NCI-H1092 treated with DMSO at 0.1 percent for 48 hours (cell line): Measurements from ENCODE around the gene RMRP.

Source experiments
- DNase-seq: peaks from one replicate; lab custom pipeline; 2025; lab: John Stamatoyannopoulos, UW

RMRP gene

GRCh38 chr9:35657546-35658136, at the start of gene RMRP:
Gene RMRP, minus strand, starts transcription at chr9:35658019.
- peak; percentile 98 for DNase-seq

GRCh38 chr9:35706951-35707350, 49.1 kb upstream of the RMRP start:
- no peak for DNase-seq

GRCh38 chr9:35705836-35706430, 48.1 kb upstream of the RMRP start:
- DNase-seq: no peak

DNA sequence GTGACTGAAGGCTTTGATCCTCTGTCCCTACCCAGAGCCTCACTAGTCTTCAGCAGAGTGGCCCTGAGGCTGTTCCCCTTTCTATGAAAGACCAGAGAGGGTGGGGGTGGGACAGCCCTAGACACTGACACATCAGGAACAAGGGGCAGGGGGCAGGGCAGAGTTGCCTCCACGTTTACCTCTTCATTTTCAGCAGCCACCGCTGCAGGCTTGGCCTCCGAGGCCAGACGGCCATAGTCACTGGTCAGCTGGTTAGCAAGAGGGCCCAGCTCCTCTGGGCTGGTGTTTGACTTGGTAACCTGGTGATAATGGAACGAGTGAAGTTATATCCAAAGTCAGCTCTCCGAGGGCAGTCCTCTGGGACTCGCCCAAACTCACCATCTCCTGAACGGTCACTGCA, 47.6 kb upstream of the RMRP start:
- no peak for DNase-seq

DNA sequence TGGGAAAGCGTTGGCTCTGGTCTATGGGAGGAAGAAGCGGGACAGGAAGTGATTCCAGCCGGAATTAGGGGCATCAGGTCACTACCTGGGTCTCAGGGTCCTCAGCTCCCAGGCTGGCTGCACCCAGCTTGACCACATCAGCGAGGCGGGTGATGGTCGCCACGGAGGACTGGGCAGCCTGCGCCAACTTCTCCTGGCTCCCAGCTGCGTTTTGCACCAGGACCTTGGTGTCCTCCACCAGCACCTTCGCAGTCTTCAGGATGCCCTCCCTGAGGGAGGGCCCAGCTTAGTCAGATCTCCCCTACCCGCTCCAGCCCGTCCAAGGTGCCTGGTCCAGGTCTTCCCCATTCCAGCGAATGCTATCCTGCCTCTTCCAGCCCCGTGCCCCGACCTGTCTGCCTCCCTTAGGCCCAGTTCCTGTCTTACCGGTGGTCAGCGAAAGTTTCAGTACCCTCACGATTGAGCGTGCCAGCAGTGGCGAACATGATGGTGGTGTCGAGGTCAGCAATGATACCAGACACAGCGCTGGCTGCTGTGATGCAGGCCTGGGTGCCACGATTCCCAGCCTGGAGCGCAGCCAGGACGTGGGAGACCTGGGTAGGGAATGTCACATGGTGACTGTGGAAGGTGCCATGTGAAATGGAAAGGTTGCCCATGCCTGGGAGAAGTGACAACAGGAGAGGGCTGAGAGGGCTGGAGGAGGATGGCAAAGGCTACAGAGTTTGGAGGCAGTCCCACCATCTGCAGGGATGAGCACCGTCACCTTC, 46.3 kb upstream of the RMRP start:
- DNase-seq: no peak

DNA sequence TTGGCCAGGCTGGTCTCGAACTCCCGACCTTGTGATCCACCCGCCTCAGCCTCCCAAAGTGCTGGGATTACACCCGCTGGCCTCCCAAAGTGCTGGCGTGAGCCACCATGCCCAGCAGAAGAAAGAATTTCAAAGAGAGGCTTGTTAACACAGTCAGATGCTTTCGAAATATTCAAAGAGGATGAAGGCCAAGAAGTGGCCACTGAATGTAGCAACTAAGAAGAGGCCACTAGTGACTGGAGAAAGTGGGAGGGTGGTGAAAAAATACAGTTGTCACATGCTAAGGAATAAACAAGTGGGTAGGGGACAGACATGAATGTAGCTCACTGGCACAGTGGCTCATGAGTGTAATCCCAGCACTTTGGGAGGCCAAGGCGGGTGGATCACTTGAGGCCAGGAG, 44.9 kb upstream of the RMRP start:
- no peak for DNase-seq

DNA sequence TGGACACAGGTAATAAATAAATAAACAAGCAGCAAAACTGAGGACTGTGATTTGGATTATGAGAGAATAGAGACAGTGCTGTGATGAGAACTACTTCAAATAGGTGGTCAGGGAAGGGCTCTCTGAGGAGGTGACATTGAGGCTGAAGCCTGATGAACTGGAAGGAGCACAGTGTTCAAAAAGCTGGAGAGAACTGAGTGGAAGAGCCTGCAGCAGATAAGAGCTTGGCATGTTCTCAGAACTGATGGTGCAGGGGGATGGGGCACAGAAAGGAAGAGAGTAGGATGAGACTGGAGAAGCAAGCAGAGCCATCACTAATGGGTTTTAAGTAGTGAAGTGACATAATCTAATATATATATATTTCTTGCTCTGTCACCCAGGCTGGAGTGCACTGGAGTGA, 43.1 kb upstream of the RMRP start:
- no peak for DNase-seq

GRCh38 chr9:35700031-35700430, 42.2 kb upstream of the RMRP start:
- no peak for DNase-seq

DNA sequence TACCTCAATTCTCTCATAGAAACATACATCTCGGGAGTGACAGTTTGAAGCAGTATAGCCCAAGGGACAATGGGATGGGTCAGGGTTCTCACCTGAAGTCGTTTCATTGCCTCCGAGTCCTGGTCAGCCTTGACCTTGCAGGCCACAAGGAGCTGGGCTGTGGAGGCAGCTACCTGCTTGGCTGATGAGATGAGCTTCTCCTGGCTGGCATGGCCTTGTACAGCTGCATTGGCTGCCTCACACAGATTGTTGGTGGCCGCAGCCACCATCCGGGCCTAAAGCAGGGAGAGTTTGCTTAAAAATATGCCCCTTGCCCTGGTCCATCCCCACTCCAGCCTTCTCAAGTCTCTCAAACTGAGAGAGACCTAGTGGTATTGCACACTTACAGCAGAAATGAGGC, 40.4 kb upstream of the RMRP start:
- DNase-seq: no peak

- no peak for DNase-seq
These were observed 39.7 kb upstream of the RMRP start for GRCh38 chr9:35697486-35697885.

DNA sequence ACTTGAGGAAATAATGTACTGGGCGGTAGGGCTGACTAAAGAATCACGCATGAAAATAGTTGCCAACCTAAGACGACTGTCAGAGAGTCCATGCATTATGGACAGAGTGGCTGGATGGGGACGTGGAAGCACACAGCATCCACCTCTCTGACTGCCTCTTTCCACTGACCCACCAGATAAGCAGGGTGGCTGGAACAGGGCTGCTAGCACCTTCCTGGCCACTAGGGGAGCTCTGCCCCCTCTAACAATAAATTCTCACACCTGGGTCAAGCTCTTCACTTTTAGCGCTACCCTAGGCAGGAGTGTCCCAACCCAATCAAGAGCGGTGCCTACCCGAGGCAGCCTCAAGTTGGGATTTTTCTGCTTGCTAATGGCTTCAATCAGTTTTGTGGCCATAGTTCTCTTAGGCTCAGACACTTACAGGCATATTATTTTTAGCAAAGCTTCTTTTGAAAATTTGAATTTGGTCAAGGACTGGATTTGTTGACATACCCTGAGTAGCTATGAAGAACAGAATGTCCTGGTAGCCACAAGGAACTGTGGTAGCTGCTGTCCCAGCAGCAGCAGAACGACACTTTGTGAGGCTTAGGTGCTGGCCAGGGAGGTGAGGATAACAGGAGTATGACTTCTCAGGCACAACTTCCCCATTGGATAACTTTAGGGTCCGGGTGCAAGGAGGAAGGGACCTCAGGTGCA, 38.8 kb upstream of the RMRP start:
- DNase-seq: peak; percentile 58

DNA sequence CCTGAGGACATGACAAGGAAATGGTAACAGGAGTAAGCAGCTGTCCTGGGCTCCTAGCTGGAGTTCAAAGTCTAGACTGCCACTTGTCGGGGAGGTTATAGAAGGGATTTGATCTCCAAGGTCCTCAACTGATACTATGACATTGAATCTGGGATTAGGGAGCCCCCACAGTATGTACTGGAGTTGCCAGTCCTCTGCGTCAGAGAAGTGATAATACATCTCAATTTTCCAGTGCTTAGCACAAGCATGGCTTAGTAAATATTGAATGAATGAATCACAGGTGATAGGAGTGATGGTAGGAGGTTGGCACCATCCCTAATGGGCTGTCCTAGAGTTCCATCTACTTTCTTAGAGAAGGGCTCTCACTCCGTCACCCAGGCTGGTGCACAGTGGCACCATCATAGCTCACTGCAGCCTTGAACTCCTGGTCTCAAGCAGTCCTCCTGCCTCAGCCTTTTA, 38.2 kb upstream of the RMRP start:
- DNase-seq: no peak

- no peak for DNase-seq
These were observed 34.0 kb upstream of the RMRP start for GRCh38 chr9:35691757-35692301.

DNA sequence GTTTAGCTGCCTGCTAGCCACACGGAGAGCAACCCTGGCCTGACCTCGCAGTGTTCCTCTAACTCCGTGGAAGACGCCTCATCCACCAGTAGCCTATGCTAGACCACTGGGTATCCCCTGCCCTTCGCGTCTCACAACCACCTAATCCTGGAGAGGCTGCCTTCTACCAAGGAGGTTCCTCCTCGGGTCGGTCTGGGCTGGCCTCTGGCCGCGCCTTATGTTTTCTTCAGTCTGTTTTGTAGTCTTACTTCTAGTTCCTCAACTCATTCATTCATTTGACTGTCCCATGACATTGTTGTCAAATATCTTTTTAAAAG, 33.5 kb upstream of the RMRP start:
- DNase-seq: no peak

DNA sequence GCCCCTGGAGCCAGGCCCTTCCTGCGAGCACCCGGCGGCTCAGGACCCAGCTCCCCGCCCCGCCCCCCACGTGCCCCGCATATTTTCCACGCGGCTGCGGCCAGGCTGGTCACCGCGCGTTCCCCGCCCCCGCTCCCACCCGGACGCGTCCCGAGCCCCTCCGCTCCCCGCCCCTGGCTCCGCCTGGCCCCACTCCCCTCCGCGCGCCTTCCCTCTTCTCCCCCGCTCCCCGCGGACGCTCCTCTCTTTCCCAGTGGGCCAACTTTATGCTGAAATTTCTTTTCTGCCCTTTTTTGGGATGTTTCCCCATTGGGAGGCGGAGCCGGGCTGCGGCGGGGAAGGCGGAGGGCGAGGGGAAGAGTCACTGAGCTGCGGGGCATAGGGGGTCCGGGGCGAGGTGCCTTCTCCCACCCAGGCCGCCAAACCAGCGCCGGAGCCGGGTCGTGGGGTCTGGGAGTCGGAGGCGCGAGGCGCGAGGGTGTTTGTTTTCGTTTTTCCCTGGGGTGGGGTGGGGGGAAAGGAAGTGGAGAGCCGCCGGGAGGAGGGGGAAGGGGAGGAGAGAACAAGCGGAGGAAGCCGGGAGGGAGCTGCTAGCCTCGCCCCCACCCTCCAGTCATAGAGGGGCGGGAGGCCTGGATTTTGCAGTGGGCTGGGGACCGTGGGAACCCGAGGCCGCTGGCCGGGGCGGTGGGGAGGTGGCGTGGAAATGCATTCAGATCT, 33.0 kb upstream of the RMRP start:
- DNase-seq: peak; percentile 28

DNA sequence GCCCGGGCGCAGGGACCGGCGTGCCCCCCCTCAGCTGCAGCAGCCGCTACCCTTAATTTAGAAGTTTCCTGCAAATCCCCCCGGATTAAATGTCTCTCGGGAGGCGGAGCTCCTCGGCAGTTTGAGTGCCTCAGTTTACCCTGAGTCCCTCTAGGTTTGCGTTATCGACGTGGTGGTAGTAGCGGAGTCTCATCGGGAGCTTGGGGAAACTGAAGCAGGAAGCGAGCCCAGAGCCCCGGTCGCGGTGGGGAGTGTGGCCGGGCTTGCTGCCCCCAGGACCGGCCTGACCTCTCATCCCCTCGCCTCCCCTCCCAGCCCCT, 32.4 kb upstream of the RMRP start:
- no peak for DNase-seq

DNA sequence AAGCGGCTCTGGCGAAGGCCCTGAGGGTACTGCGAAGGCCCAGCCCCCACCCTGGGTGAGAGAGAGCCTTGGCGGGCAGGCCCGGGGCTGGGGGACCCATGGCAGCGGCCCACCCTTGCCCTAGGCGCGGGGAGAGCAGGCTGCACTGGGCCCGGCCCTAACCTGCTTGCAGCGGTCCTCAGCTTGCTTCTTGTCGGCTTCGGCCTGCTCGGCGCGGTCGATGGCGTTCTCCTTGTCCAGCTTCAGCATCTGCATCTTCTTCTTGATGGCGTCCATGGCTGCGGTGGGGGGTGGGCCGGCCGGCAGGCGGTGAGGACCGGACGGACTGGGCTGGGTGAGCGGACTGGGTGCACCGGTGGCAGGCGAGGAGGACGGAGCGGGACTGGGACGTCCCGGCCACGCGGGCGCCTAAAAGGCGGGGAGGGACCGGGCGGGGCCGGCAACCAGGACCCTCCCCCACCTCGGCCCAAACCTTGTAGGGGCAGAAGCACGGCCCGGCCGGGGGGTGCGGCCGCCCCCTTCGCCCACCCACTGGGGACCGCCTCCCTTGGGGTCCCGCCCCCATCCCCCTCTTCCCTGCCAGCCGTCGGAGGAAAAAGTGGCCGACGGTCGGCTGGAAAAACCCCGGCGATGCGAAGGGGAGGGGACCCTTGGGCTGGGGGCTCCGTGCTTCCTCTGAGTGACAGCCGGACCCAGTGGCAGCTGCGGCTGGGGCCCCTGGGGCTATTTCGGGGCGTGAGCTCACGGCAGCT, 31.9 kb upstream of the RMRP start, which contains the start of gene TPM2:
Gene TPM2, minus strand, starts transcription at position 384 of the 752 bp plus-strand sequence. Its CDS starts 108 bp downstream, at position 276.
- no peak for DNase-seq

DNA sequence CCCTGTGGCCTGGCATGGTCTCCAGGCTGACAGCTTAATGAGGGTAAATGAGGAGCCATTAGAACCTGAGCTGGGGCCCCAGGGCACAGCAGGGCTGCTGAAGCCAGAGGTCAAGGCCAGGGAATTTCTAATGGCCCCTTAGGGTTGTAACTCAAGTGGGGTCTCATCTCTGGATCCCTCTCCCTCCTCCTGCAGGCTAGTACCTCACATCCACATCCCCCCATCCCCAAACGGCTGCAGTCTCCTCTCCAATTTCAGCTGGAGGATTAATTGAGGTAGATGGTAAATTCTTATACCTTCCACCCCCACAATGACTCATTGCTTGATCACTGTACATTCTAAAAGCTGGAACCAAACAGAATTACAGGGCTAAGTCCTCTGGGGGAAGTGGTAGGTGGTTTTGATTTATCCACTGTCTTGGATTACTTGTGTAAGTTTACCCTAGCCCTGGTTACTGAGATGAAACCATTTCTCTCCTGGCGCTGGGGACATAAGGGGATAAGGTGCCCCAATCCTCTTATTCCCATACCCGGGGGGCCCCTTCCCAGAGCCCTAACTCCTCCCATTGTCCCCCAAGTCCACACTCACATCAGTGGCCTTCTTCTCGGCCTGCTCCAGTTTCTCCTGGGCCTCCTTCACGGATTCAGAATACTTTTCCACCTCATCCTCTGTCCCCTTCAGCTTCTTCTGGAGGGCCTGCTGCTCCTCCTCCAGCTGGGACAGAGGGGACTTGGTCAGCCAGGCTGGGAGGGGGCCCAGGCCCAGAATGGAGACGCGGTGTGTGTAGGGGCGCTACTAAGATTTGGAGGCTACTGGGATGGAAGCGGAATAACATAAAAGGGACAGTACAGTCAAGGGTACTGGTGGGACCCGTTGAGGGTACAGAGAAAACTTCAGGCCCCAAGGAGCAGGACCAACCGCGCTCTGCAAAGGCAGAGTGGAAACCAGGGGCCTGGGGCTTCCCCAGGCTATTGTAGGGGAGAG, 31.0 kb upstream of the RMRP start:
- DNase-seq: no peak

DNA sequence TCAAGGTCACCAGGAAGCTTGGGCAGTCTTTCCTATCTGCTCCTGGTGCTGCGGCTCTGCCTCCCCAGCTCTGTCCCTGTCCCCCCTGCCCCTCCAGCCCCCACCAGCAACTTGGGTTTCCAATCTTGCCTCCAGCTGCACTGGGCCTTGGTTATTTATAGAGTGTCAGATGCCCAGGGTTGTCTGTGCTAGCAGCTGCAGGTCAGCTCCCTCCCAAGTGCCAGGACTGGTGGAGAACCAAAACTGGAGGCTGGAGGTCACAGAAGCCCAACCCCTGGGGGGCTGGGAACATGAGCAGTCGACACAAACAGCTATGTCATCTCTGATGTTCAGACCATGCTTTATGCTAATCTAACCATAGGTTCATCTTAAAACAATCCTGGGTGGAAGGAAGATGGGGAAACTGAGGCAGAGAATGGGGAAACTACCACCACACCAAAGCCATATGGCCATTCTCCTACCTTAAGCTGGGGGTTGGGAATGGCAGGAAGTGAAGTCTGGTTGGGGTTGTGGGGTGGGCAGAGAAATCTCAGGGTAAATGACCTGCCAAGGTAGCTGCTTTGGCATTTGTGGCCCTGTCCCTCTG, 30.2 kb upstream of the RMRP start:
- no peak for DNase-seq

- DNase-seq: no peak
These were observed 29.5 kb upstream of the RMRP start for GRCh38 chr9:35687306-35687705.
